A172 (cell line): ENCODE measurements around the gene BCL2L1. TPM values are rescaled to one million over a fixed set of nuclear protein-coding genes. Genes with fewer than 3 reads are reported as not detected.
A peak's percentile ranks its signal among the peaks of the same experiment; 100 is the strongest.

Source experiments
- DNase-seq: peaks from one replicate; pipeline ENCODE4 v3.0.0-alpha.2; 2015; ENCODE audit warnings: low spot score
- total RNA-seq: library from RNA; depleted of rRNA; stranded (reverse); fragments of >200 nt; shearing (Covaris generic); gene quantifications from 2 replicates; pipeline ENCODE4 v1.2.3, GENCODE V29; 2014

The BCL2L1 gene
- total RNA-seq, 1 experiment from 2014 or later = 202 TPM

DNA sequence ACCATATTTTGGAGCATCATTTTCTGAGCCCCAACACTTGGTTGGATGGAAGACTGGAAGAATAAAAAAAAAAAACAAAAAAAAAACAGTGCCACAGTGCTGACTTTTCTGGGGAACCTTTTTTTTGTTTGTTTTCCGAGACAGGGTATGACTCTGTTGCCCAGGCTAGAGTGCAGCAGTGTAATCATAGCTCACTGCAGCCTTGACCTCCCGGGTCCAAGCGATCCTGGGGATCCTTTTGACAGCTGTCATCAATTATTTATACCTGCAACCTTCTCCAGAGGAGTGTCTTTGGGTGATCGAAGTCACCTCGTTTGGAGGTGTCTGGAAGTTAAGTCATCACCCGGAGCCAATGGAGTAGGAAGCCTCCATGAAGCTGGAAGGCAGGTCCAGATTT lies 8.7 kb upstream of the BCL2L1 start:
- DNase-seq = no peak

DNA sequence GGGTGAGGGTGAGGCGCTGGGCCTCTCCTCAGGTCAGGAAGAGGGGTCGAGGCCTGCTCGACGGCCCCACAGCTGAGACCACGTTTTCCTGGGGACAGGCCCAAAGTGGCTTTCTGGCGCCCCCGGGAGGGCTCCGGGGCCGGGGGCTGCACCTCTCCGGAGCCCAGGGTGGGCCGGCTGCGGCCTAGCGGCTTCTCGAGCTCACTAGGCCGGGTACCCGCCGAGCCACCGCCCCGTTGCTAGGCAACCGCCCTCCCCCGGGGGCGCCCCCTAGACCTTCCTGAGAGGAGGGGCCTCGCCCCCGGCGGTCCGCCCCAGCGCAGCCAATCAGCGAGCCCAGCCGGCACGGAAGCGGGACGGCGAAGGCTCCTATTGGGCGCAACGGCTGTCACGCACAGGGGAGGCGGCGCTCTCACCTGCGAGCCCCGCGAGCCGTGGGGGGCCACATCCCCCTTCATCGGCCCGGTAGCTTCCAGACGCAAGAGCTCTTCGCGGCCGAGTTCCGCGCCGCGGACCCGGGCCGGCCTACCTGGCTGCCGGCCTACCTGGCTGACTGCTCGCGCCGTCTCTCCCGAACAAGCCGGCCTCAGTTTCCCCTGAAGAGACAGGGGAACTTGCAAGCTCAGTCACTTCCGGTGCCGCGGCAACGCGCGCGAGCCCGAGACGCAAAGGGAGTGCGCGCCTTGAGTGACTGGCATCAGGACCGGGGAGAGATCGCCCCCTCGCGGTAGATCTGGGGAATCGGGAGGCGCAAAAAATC lies 831 bp upstream of the BCL2L1 start:
- DNase-seq = peak; percentile 93

DNA sequence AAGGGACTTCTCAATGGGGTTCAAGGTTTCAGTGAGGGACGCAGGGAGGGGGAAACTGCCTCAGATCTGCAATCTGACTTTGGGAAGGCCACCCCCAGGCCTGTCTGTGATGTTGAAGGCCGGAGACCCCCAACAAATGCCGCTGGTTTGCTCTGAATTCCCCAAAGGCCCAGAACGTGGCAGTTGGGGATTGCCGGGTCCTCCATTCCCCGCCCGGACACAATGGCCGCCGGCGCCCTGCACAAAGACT lies 326 bp upstream of the BCL2L1 start:
- no peak for DNase-seq

DNA sequence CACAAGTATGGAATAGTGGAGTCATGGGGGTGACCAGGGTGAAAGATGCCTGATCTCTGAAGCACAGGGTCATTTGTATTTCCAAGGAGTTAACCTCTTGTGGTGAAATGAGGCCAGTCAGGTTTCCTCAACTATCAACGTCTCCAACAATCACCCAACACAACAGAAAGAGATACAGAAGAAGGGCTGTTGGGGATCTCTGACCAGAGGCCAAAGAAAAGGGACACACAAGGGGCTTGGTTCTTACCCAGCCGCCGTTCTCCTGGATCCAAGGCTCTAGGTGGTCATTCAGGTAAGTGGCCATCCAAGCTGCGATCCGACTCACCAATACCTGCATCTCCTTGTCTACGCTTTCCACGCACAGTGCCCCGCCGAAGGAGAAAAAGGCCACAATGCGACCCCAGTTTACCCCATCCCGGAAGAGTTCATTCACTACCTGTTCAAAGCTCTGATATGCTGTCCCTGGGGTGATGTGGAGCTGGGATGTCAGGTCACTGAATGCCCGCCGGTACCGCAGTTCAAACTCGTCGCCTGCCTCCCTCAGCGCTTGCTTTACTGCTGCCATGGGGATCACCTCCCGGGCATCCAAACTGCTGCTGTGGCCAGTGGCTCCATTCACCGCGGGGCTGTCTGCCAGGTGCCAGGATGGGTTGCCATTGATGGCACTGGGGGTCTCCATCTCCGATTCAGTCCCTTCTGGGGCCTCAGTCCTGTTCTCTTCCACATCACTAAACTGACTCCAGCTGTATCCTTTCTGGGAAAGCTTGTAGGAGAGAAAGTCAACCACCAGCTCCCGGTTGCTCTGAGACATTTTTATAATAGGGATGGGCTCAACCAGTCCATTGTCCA lies 1.0 kb downstream of the BCL2L1 start:
- DNase-seq = no peak

DNA sequence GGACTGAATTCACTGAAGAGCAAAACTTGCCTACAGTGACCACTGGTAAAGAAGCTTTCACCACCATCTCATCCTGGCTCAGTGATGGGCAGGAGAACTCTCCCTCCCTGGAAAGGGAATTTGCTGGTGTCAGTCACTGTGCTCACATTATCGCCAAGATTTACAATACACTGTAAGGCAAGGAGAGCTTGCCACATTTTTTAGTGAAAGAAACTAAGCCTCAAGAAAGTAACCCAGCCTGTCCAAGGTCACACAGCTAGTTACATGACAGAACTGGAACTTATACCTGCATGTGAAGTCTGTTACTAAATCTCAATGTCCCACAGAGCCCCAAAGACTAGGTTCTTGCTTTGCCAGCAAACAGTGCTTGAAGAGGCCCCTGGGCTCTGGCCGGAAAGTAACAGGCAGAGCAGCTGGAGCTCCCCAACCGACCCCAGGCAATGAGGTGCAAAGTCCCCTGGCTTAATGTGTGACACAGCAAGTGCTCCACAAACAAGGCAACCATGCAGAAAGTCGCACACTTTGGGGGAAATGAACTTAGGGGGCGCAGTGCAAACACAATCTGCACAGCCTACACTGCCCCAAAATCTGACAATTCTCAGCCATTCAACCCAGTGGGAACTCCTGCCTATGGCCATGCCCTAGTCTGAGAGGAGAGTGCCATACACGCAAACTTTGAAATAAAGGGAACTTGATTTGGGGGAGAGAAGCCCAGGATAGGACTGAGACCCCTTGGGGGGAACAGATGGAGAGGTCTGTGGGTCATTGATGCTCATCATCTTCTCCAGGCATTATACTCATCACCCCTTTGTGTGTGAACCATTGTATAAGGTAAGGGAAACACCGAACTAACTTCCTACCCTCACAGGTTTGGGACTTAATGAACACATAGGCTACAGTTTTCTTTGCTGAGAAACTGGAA lies 1.9 kb downstream of the BCL2L1 start:
- DNase-seq = no peak

DNA sequence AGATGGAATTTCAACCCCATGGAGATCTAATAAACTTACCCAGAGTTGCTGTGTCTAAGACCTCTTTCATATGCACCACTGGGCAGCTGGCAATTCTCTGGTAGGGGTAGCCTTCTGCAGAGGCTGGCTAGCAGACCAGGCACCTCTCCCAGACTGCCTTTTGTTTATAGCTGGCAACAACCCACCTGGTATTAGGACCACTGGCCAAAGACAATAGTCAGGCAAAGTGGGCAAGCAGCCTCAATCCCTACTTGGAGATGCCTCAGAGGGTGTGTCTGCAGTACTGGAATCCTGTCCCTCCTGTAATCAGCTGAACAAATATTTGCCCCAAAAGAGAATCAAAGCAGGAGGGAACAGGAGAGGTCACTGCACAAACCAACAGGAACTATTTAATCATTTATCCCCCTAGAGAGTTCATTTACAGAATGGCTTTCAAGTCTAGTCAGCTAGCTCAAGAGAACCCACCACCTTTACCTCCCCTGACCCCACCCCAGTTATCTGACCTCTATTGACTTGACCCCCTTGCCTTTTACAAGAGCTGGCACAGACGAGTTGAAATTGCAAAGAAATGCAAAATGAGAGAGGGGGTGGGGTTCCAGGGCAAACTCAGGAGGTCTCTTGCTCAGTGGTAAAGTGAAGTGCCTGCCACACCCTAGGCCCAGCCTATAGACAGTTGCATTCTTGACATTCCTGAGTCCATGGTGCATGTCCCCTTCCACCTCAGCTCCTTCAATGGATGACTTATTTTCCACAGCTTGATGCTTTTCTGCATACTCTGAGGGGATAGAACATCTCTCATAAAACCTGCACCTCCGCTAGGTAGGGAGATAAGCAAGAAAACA lies 2.8 kb downstream of the BCL2L1 start:
- DNase-seq = peak; percentile 95

DNA sequence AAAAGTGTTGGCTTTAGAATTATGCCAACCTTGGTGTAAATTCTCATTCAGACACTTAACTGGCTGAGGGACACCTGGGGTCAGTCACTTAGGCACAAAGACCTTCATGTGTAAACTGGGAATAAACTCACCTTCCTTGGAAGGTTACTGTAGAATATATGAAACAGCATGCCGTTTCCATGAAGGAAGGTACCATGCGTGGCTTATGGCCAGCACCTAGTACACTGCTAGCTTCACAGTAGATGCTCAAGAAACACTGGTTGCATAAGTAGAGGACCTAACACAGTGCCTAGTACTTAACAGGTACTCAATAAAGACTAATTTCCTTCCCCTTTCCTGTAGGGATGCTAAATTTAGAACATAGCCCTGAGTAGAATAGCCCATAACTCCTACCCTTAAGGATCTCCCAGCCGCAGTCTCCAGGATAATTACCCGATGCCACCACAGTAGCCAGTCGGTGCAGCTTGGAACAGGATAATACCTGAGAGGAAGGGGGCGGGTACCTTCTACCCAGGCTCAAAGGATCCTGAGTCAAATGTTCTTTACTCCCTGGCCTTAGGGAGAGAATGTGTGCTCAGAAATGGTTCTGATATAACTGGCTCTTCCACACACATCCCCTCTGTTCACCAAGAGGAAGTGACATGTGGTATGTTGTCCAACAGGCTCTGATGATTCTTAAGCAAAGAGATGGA lies 3.6 kb downstream of the BCL2L1 start:
- no peak for DNase-seq

DNA sequence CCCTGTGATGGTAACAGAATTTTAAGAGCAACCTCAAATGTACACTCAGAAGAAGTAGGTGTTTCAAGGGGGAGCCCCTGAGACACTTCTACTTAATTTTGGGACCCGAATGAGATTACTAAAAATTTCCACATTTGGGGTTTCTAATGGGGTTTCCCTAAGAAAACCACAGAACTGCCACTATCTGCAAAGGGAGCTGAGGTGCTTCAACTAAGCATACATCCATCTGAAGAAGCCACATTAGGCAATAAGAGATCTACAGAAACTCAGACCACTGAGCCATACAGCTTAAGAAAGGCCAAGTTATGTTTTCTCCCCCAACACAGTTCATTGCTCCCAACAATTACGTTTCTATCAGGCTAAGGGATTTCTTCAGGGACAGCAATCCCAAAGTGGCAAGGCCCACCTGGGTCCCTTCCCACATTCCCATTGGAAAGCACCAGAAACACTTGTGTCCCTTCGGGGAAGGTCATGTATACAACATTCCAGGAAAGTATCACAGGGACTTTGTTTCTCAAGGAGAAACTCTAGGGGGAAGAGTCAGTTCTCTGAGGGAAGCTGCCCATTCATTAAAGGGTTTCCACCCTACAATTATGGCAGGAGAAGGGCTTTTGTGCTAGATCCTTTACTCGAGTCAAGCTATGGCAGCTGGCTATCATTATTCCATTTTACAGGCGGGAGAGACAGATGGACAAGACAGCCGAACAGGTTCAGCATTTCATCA lies 5.0 kb downstream of the BCL2L1 start:
- no peak for DNase-seq

DNA sequence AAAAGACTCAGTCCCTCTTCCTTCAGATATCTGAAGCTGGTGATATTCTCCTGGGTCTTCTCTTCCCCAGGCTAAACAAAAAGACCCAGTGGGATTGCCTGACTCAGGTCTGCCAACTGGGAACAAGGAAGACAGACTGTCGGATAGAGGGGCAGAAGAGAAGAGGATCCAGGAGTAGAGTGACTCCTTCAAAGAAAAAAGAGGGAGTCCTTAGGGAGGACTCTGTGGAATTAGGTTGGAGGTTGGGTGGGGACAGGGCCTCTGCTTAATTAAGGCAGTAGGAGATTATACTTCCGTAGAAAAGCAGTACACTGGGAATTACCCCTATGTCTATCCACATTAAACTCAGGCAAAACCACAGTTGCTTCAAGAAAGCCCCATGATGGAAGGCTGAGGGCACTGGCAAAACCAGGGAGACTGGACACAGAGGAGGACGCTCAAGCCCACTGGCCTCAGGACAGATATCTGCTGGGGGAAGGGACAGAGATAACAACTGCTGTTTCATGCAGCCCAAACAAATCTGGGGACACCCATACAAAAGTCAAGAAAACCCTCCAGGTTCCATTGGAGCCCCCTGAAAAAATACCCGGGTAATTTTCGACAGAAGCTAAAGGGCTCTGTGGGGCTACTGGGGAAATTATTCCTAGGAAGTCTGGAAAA lies 5.7 kb downstream of the BCL2L1 start:
- no peak for DNase-seq

DNA sequence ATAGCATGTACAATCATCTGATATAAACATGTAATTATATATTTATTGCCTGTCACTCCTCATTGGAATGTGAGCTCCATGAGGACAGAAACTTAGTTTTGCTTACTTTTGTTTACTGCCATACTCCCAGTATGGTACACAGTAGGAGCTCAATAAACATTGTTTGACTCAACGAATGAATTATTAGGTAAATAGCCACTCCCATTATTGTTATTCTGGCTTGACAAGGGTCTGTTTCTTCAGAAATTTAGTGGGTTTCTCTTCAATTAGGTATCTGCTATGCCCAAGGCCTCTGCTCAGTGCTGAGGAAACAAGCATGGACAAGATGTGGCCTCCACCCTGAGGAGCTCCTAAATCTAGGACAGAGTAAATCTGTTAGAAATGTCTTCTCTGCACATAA lies 6.3 kb downstream of the BCL2L1 start:
- DNase-seq = no peak

DNA sequence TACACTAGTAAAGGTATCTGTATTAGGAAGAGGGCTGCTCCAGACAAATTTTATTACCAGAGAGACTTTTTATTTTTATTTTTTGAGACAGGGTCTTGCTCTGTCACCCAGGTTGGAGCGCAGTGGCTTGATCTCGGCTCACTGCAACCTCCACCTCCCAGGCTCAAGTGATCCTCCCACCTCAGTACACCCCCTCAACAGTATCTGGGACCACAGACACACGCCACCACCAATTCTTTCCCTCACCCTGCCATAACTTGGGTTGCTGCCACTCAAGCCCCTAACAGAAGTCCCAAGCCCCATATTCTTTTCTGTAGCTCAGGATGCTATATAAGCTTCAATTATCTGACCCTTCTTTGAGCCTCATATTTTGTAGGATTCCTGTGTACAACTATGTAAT lies 6.9 kb downstream of the BCL2L1 start:
- DNase-seq = no peak

DNA sequence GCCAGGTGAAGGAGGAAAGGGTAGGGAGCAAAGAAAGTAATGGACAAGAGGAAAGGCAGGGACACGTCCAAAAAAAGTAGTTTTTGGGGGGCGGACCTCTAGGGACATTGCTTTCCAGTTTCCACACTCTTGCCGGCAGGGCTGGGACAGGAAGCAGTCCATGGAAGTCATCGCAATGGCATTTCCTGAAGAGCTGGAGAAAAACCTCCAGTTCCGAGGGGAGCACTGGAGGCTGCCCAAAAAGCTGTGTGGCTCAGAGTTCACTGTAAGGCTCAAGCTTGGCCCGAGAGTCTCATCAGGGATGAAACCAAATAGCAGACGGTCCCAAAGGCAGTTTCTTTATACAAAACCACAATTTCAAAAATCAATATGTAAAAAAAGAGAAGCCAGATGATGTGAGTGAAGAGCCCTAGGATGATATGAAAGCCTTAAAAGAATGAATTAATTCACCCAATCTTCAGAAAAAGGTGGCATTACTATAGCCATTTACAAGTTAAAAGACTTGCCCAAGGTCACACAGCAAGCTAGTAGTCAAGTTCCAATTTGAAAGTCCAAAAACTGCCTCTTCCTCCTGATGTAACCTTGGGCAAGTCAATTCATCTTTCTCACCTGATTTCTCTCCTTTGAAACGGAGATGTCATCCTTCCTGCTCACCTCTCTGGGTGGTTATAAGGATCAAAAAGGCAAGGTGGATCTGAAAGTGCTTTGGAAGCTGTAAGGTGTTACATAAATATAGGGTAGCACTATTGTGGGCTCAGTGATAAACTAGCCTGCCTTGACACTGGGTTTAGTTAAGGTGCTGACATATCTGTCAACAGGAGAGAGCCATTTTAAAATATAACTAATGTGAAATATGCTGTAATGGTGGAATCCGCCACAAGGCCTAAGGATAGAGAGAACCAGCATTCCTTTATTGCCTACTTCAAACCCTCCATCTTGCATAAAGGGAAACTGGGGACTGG lies 9.1 kb downstream of the BCL2L1 start:
- DNase-seq = peak; percentile 98

DNA sequence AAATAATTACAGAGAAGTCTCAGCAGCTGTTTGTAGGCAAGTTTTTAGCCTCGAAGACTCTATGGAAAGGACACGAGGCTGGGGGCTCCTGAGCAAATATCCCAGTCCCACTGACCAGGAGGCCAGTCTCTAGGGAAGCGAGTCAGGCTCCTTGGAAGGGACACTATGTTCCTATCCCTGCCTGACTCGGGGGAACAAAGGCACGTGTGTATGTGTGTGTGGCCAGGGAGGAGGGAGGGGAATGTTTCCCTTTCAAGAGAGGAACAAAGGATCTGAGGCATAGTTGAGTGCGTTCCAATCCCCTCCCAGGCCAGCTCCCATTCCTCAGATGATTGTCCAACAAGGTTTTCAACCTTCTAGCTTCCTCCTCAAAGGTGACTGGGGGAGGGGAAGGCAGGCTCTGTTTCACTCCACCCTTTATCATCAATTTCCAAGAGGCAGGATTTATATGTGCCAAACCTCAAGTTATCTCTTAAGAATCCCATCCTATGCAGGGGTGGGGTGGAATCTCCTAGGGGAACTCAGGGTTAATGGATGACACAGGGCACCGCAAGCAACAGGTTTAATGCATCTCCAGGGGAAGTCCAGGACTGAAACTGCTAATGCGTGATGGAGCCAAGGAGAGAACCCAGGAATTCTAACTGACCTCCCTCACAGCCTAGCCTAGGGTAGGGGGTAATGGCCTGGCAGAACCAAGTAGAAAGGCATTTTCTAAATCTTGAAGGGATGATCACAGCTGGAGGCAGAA lies 9.9 kb downstream of the BCL2L1 start:
- DNase-seq = peak; percentile 99

DNA sequence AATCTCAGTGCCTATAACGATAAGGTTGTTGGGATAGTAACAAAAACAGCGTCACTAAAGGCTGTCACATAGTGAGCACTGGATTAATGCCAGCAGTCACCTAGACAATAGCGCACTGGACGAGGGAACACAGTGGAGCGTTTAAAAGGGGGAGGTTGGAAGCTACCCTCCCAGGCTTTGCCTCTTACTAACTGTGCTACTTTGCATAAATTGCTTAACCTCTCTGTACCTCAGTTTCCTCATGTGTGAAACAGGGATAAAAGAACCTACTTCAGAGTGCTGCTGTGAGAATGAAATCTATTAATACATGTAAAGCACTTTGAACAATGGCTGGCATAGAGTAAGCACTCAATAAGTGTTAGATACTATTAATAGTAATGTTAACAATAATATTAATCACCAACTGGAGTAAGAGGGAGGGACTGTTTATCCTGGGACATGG lies 10.5 kb downstream of the BCL2L1 start:
- no peak for DNase-seq

DNA sequence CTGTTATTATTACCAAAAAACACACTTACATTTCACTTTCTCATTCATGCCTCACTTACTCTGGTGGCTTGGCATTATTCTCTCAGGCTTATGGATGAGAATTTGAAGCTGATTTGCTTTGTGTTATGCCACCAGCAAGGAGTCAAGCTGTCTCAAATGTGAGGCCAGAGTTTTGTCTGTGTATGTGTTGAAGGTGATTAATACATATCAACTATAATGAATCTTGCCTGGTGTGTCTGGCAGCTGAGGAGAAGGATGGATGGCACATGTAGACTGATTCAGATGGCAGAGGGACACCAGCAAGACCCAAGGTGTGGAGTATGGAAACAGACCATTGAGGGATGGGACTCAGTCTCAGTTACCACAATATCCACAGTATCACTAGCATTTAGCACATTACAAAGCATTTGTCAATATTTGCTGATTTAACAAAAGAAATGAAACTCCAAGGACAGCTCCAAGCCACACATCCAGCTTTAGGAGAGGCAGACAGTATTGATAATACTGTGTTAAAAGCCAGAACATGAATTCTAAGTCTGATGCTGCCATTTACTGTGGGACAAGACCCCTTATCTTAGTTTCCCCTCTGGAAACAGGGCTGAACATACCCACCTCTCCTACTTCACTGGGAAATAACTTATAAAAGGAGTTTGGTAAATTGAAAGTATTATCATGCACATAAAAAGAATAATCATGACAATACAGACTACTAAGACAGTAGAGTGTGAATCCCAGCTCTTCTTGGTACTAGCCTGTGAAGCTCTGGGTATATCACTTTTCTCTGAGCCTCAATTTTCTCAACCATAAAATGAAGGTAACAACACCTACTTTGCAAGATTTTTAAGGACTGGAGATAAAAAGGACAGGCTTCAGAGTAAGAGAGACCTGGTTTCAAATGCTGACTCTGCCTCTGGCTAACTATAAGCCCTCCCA lies 11.2 kb downstream of the BCL2L1 start:
- no peak for DNase-seq

DNA sequence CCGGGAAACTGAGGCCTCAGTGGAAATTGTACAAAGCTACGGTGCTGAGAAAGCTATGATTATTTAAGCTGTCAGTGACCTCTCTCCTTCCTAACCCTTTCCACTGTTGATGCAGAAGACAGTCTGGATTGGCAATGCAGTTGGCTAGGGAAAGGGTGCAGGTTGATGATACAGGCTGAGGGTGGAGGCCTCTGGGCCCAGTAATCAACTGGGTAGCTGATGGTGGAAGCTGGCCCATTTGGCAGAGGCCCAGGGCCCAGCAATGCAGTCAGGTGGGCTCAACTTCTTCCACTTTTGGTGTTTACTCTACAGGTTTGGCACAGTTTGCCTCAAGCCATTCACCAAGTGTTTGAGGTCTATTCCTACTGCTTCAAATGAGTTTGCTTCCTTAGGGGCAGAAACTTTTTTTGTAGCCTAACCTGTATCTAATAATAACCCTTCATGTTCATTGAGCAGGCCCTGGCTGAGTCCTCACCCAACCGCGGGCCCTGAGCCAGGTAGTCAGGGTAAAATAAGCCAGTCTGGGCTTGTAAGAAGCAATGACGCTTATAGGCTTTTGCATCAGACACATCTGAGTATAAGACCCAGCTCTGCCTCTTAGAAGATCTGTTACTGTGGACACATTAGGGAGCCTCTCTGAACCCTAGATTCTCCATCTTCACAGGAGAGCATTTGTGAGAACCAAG lies 12.1 kb downstream of the BCL2L1 start:
- DNase-seq = no peak
